GM13977 (cell line): ENCODE measurements around the gene CAMK1D.

Source experiments
- DNase-seq: peaks from one replicate; pipeline ENCODE4 v3.0.0; 2012; ENCODE audit warnings: low spot score
- CTCF ChIP-seq: IDR thresholded peaks from 2 replicates; pipeline ENCODE4 v1.5.1; 2012; ENCODE audit warnings: mild to moderate bottlenecking, control low read depth; ENCODE audit not compliant: insufficient read depth; ENCODE audit errors: extremely low read depth, missing control alignments
- in situ Hi-C: fragments of 300-500 bp; cut with MboI; formaldehyde crosslinking; loops from one replicate; pipeline ENCODE4 v1.12.0; 2022; ENCODE audit warnings: low sequenced_read_pairs, low pct_unique_long_range_greater_than_20kb, mixed read lengths, inconsistent platforms; ENCODE audit not compliant: unreplicated experiment

Gene CAMK1D

DNA sequence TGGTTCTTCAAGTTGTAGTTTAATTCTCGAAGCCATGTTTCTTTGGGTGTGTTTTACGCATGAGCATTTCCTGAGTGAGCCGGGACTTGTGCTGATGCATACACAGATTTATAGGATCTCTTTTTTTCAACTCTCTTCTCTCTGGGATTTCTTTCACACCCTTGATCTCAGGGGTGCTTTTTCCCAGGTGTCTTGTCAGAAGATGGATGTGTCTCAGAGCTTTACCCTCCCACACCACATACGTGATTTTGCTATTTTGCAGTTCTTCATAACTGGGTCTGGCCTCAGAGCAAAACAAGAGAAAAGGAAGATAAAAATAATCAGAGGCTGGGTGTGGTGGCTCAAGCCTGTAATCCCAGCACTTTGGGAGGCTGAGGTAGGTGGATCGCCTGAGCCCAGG lies 177.0 kb downstream of the CAMK1D start:
- in situ Hi-C loops, result no loop called here
- TF ChIP-seq CTCF, result no peak

DNA sequence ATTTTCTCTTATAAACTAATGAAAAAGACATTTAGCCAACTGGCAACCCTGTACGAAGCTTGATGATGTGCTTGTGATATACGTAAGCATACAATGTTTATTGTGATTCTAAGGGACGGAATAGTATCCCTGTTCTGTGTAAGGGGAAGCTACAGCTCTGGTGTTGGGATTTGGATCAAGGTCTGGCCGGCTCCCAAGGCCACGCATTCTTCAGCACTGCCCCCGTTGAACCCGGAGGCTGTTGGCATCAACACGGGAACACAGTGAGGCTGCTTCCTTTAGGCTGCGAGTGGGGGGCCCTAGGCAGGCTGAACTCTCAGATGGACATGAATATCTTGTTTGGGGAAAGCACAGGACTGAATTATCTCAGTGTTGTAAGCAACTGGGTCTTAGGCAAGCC lies 180.6 kb downstream of the CAMK1D start:
- no peak for DNase-seq
- in situ Hi-C loops, result no loop called here
- TF ChIP-seq CTCF, result no peak

More for the DNA sequence above, 177.0 kb downstream of the CAMK1D start:
- no peak for DNase-seq

DNA sequence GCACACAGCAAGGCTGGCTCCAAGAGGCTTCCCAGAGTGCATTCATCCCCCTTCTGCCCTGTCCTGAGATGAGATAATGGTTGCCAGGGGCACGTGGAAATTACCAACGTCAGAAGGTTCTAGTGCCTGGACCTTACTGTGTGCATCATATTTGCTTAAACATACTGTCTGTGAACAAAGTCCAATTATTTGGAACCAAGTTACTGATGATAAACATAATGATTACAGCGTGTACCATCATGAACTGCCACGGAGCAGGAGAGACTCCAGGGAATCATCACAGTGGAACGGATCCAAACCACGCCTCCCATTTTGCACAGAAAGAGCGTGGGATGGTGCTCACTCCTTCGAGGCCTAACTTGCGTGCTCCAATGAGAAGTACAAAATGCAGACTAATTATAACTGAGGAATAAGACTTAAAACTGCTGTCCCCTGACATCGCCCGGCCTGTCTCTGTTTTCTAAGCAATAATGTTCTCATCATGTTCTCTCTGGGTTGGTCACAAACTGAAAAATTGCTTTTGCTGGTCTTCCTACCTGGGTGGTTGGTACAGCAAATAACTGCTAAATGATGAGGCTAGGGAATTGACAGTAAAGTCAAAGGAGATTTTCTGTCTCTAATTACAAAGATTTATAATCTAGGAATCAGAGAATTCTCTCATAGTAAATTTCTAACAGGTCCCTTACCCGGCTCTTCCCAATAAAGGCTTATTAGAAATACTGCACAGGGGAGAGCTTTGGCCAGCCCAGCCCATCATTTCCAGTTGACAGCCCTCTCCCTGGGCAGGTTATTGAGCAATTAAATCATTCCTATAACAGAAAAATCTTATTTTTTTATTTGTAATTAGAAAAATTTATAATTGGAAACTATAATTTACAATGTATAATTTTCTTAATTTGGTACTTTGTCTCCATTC lies 182.2 kb downstream of the CAMK1D start:
- no peak for TF ChIP-seq CTCF
- in situ Hi-C loops, result no loop called here
- DNase-seq, result no peak

DNA sequence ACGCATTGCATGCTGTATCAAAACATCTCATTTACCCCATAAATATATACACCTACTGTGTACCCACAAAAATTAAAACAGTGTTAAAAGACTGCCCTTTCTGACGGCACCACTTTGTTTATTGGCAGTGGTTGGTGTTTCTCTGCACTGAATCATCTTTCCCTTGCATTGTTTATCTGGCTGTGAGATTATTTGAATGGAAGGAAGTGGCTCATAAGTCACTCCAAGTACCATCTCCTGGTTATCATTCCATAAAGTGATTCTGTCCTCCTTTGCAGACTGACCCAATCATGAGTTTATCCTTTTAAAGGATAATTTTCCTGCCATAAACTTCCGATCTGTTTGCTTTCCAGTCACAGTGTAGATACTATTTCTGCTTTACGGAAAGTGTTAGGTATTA lies 183.8 kb downstream of the CAMK1D start:
- in situ Hi-C loops, result no loop called here
- no peak for DNase-seq
- no peak for TF ChIP-seq CTCF

DNA sequence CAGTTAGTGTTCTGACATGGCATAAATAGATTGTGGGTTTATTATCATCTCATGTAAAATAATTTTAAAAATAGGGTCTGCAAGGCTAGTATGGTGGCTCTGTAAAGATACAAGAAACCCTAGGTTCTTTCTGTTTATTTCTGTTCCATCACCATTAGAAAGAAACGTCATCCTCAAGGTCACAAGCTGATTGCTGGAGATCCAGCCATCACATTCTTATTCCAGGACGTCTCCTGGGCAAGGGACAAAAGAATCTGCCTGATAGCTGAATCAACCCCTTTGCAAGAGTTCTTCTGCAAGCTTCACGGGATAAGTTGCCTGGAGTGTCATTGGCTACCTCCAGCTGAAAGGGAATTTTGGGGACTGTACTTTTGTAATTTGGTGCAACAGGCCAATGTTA lies 184.4 kb downstream of the CAMK1D start:
- no peak for DNase-seq
- in situ Hi-C loops, result no loop called here
- no peak for TF ChIP-seq CTCF

DNA sequence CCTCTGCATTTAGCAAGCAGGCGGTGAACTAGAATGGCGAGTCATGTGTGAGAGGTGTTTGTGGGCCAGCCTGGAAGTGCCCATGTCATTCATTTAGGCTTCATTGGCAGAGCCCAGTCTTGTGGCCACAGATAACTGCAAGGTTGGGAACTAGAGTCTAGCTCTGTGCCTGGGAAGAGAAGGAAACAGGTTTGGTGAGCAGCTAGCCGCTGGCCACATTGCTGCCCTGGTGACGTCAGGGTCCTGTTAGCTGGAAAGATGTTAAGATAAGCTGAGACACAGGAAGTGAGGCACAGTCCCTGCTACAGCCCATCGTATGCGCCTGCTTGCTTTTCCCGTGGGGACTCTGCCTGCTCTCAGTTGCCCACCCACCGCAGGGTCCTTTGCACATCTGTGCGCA lies 185.5 kb downstream of the CAMK1D start:
- no peak for DNase-seq
- no peak for TF ChIP-seq CTCF
- in situ Hi-C loops, result no loop called here
